SU-DHL-6 (cell line): Measurements from ENCODE around the gene ZFP36L2.

Experiments
- EZH2phosphoT487 ChIP-seq: fragments of 200-600 bp; sonication (generic), shearing (Covaris generic); conservative IDR thresholded peaks from 2 replicates; pipeline ENCODE4 v1.6.1; 2018; ENCODE audit warnings: mild to moderate bottlenecking, antibody characterized with exemption, low read length, moderate library complexity, mixed read lengths
- TF ChIP-seq, protein P1 (sequence below): fragments of 200-600 bp; sonication (generic); IDR thresholded peaks from one replicate; pipeline ENCODE4 v1.5.1; 2017; ENCODE audit warnings: antibody characterized with exemption, mild to moderate bottlenecking, low read length, moderate library complexity; ENCODE audit not compliant: insufficient read depth, poor library complexity, severe bottlenecking

DNA sequence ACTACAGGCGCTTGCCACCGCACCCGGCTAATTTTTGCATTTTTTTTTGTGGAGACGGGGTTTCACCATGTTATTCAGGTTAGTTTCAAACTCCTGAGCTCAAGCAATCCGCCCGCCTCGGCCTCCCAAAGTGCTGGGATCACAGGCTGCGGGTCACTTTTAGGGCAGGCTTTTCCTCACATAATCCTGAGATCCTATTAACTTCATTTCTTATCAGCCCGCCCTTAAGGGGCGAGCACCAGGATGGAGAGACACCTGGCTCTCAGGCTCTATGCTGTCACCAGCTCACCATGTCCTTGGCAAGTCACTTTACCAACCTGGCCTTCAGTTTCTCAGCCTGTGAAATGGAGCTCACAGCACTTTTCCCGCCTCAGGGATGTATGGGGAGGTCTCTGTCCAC lies 23.0 kb downstream of the ZFP36L2 start:
- TF ChIP-seq, protein P1, sequence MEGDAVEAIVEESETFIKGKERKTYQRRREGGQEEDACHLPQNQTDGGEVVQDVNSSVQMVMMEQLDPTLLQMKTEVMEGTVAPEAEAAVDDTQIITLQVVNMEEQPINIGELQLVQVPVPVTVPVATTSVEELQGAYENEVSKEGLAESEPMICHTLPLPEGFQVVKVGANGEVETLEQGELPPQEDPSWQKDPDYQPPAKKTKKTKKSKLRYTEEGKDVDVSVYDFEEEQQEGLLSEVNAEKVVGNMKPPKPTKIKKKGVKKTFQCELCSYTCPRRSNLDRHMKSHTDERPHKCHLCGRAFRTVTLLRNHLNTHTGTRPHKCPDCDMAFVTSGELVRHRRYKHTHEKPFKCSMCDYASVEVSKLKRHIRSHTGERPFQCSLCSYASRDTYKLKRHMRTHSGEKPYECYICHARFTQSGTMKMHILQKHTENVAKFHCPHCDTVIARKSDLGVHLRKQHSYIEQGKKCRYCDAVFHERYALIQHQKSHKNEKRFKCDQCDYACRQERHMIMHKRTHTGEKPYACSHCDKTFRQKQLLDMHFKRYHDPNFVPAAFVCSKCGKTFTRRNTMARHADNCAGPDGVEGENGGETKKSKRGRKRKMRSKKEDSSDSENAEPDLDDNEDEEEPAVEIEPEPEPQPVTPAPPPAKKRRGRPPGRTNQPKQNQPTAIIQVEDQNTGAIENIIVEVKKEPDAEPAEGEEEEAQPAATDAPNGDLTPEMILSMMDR: no peak
- no peak for TF ChIP-seq EZH2phosphoT487
